Measurements from ENCODE around the gene SLC9A3. TPM values are rescaled to one million over a fixed set of nuclear protein-coding genes. Genes with fewer than 3 reads are reported as not detected.

Gene SLC9A3
- total RNA-seq, 4 donors from 2014 or later, result 3.7 to 5.9 (median 4.3) TPM

DNA sequence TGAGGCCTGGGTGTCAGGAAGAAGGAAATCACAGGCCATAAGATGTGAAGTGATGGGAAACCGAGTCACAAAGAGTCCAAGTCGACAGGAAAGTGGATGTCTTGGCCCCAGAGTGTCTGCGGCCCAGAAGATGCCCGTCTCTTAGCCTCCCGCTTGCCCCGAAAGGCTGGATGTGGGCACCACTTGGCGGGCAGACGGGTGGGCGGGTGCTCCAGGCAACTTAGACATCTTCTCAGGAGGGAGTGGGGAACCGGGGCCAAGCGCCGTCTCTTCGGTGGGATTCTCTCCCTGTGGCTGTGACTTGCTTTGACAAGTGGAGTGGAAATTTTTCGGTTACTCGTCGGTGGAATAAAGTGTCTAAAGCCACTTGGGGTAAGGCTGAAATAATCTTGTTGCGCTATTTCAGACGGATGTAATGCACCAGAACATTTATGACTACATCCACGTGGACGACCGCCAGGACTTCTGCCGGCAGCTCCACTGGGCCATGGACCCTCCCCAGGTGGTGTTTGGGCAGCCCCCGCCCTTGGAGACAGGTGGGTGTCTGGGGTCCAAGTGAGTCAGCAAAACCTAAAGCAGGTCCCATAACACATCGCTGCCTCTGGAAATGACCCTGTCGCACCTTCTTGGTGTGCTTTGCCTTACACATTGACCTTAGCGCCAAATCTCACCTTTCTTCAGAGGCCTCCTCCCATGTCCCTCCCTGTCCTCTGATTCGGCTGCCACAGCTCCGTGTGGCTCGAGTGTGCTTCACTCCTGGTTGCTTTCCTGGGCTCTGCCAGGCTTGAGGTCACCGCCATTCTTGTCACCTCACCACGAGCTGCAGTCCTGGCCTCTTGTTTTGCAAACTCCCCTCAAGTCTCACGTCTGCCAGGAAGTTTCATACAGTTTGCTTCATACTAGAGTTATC, 101.7 kb downstream of the SLC9A3 start:
- WGBS, result 85% methylated on average over 32 of the region's 32 CpGs
- peak; percentile 50 to 65 for DNase-seq (ENCODE audit: low spot score in 2 of 2)

DNA sequence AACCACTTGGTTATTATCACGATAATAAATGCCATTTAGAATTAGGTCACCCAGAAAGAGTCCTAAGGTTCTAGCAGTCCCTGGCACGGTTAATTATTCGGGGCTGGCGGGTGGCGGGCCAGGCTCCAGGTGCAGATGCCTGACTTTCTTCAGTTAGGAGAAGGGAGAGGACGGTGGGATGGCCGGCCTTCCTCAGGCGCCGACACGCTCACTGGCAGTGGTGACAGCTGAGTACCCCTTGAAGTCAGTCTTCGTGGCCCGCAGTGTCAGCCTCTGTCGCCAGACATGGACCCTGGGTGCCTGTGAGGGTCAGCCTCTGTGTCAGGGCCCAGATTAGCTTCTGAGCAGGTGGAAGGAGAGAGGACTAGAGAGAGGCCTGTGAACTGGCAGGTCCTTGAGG, 102.3 kb downstream of the SLC9A3 start:
- H3K27ac ChIP-seq, result no peak overlapping the region
- WGBS, result 86% methylated on average over 13 of the region's 13 CpGs
- no peaks in the 10 kb centered on the region for H3K9me3 ChIP-seq
- H3K36me3 ChIP-seq, result no peaks in the 10 kb centered on the region
- H3K27me3 ChIP-seq, result no peaks in the 10 kb centered on the region
- DNase-seq (ENCODE audit: low spot score in 2 of 2), result peak; percentile 54 to 66
- H3K4me3 ChIP-seq, result no peak overlapping the region
- TF ChIP-seq POLR2AphosphoS5 (IDR thresholded peaks at IDR 0.05) (no peak), EP300 (IDR thresholded peaks at IDR 0.05) (no peak), POLR2A (IDR thresholded peaks at IDR 0.05) (no peak)
- TF ChIP-seq, protein P1, sequence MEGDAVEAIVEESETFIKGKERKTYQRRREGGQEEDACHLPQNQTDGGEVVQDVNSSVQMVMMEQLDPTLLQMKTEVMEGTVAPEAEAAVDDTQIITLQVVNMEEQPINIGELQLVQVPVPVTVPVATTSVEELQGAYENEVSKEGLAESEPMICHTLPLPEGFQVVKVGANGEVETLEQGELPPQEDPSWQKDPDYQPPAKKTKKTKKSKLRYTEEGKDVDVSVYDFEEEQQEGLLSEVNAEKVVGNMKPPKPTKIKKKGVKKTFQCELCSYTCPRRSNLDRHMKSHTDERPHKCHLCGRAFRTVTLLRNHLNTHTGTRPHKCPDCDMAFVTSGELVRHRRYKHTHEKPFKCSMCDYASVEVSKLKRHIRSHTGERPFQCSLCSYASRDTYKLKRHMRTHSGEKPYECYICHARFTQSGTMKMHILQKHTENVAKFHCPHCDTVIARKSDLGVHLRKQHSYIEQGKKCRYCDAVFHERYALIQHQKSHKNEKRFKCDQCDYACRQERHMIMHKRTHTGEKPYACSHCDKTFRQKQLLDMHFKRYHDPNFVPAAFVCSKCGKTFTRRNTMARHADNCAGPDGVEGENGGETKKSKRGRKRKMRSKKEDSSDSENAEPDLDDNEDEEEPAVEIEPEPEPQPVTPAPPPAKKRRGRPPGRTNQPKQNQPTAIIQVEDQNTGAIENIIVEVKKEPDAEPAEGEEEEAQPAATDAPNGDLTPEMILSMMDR (IDR thresholded peaks at IDR 0.05), result no peak
- no peaks in the 10 kb centered on the region for H3K4me1 ChIP-seq

More for the DNA sequence above, 101.7 kb downstream of the SLC9A3 start:
- Histone ChIP-seq H3K4me3 (no peak overlapping the region), H3K27me3 (no peaks in the 10 kb centered on the region), H3K9me3 (no peaks in the 10 kb centered on the region), H3K4me1 (no peaks in the 10 kb centered on the region), H3K36me3 (no peaks in the 10 kb centered on the region), H3K27ac (no peak overlapping the region)
- no peak for TF ChIP-seq POLR2A (IDR thresholded peaks at IDR 0.05)
- TF ChIP-seq POLR2AphosphoS5 (IDR thresholded peaks at IDR 0.05), result no peak
- TF ChIP-seq, protein P1 (IDR thresholded peaks at IDR 0.05), result no peak
- TF ChIP-seq EP300 (IDR thresholded peaks at IDR 0.05), result no peak

DNA sequence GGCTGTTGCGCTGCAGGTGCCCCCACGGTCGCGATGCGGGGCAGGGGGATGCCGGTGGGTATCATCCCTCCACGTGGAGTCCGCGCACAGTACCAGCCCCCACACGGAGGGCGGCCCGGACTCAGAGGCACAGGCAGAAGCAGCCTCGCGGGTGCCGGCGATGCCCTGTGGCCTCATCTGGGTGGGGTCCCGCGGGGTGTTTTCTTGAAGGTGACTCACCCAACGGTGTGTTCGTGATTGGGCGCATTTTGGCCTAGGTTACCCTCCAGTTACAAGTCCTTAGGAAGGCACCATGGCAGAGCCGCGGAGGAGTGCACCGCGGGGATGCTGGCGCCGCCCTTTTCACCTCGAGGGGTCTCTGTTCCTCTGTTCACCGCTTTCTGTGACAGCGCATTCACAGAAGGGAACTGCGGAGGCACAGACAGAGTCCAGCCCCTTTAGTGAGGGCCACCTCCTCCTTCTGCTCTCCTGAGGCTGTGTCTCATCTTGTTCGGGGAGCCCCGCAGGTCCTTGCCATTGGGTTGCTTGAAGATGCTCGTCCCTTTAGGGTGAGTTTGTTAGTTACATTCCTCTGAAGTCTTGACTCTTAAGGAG, 102.9 kb downstream of the SLC9A3 start:
- peak; percentile 58 to 77 for DNase-seq (ENCODE audit: low spot score in 2 of 2)
- H3K4me1 ChIP-seq, result peaks cover under 1% of the 10 kb centered on the region
- no peaks in the 10 kb centered on the region for H3K36me3 ChIP-seq
- H3K27ac ChIP-seq, result no peak overlapping the region
- no peaks in the 10 kb centered on the region for H3K27me3 ChIP-seq
- H3K4me3 ChIP-seq, result no peak overlapping the region
- TF ChIP-seq POLR2AphosphoS5 (IDR thresholded peaks at IDR 0.05) (no peak), POLR2A (IDR thresholded peaks at IDR 0.05) (no peak), EP300 (IDR thresholded peaks at IDR 0.05) (no peak)
- TF ChIP-seq, protein P1 (IDR thresholded peaks at IDR 0.05), result no peak
- WGBS, result 84% methylated on average over 14 of the region's 34 CpGs
- no peaks in the 10 kb centered on the region for H3K9me3 ChIP-seq

DNA sequence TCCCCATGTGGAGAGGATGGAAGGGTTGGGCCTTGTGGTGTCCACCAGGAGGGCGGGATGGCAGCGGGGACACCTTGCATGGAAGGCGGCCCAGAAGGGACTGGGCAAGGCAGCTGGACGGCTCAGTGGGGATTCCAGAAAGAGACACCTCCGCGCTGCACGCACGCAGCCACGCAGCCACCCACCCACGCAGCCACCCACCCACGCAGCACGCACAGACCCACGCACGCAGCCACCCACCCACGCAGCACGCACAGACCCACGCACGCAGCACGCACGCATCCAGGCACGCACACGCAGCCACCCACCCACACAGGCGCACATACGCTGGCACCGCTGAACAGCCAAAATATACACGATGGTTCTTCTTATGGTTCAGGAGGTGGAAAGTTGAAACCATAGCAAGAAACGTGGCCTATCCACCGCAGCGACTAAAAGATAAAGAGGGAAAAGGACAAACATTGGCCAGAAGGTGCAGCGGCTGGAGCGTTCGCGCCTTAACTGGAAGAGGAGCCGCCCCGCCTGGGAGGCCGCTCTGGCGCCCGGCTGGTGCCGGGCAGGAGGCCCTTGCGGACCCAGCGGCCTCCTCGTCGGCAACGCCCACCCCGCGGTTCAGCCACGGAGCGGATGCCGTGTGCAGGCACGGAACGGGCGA, 103.5 kb downstream of the SLC9A3 start:
- H3K9me3 ChIP-seq, result no peaks in the 10 kb centered on the region
- no peaks in the 10 kb centered on the region for H3K27me3 ChIP-seq
- no peaks in the 10 kb centered on the region for H3K36me3 ChIP-seq
- TF ChIP-seq POLR2A (IDR thresholded peaks at IDR 0.05) (no peak), POLR2AphosphoS5 (IDR thresholded peaks at IDR 0.05) (no peak), EP300 (IDR thresholded peaks at IDR 0.05) (no peak)
- TF ChIP-seq, protein P1 (IDR thresholded peaks at IDR 0.05), result no peak
- H3K4me3 ChIP-seq, result no peak overlapping the region
- 94% methylated on average over 33 of the region's 52 CpGs for WGBS
- peaks cover 4% of the 10 kb centered on the region for H3K4me1 ChIP-seq
- DNase-seq (ENCODE audit: low spot score in 2 of 2), result peak; percentile 69 to 72
- no peak overlapping the region for H3K27ac ChIP-seq

Other genes with a start within 250 kb of the SLC9A3 start
- 10 to 100 TPM in 1 of 4 donors, 1 to 10 TPM in 3; 3.0 to 10.7 (median 4.2) TPM for gene AHRR, start 202.7 kb downstream of the SLC9A3 start, total RNA-seq
- 100 to 1,000 TPM in 1 of 4 donors, 10 to 100 TPM in 3; 68.9 to 199 (median 83.4) TPM for gene EXOC3, start 81.3 kb downstream of the SLC9A3 start, total RNA-seq
- 10 to 100 TPM in 2 of 4 donors, 1 to 10 TPM in 2; 8.3 to 13.6 (median 10.9) TPM for gene CEP72, start 87.9 kb upstream of the SLC9A3 start, total RNA-seq
- gene TPPP, start 168.9 kb upstream of the SLC9A3 start, total RNA-seq, result 10 to 100 TPM; 10.5 to 22.2 (median 16.2) TPM